ENCODE results near the gene CDK16.

The CDK16 gene

DNA sequence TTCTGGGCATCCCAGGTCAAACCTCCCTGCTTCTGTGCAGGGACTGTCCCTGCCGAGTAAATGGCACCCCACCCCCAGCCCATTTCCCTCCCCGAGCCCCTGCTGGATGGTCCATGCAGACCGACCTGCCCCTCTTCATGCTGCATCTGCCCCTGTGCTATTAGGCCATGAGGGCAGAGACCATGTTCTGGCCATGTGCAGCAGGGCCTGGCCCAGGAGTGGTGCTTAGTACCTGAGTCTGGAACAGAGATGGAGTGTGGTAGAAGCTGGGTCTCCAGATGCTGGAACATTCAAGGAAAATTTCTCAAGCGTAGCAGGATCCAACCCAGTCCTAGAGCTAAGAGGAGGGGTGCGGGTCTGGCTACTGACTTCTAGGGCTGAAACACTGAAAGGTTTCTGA lies 40.1 kb upstream of the CDK16 start:
- FAIRE-seq = no peak
- no peak for DNase-seq (ENCODE audit: insufficient read length, low spot score)
- TF ChIP-seq, protein P1, sequence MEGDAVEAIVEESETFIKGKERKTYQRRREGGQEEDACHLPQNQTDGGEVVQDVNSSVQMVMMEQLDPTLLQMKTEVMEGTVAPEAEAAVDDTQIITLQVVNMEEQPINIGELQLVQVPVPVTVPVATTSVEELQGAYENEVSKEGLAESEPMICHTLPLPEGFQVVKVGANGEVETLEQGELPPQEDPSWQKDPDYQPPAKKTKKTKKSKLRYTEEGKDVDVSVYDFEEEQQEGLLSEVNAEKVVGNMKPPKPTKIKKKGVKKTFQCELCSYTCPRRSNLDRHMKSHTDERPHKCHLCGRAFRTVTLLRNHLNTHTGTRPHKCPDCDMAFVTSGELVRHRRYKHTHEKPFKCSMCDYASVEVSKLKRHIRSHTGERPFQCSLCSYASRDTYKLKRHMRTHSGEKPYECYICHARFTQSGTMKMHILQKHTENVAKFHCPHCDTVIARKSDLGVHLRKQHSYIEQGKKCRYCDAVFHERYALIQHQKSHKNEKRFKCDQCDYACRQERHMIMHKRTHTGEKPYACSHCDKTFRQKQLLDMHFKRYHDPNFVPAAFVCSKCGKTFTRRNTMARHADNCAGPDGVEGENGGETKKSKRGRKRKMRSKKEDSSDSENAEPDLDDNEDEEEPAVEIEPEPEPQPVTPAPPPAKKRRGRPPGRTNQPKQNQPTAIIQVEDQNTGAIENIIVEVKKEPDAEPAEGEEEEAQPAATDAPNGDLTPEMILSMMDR (IDR thresholded peaks at IDR 0.05; ENCODE audit: insufficient read depth, missing control alignments) = no peak

DNA sequence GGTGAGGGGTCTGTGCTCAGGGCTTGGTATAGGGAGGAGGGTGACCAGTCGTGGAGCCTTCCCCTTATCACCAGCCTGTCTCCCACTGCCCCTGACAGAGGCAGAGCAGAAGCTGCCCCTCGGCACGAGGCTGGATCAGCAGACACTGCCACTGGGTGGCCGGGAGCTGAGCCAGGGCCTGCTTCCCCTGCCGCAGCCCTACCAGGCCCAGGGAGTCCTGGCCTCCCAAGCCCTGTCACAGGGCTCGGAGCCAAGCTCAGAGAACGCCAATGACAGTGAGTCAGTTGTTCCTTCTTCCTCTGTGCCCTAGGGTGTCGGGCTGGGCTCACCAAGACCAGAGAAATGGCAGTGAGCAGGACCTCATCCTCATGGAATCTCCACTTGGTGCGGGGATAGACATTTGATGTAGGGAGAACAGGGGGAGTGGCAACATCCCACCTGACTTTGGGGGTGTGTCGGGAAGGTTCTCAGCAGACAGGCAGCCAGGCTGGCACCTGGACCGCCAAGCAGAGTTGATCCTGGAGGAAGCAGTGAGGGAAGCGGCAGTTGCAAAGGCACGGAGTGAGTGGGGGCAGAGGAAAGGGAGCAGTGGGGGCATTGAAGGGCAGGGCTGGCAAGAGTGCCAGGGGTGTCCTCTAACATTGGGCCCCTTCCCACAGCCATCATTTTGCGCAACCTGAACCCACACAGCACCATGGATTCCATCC lies 39.1 kb upstream of the CDK16 start:
- FAIRE-seq (no peak), DNase-seq (ENCODE audit: insufficient read length, low spot score) (no peak)
- TF ChIP-seq, protein P1 (IDR thresholded peaks at IDR 0.05; ENCODE audit: insufficient read depth, missing control alignments) = no peak

DNA sequence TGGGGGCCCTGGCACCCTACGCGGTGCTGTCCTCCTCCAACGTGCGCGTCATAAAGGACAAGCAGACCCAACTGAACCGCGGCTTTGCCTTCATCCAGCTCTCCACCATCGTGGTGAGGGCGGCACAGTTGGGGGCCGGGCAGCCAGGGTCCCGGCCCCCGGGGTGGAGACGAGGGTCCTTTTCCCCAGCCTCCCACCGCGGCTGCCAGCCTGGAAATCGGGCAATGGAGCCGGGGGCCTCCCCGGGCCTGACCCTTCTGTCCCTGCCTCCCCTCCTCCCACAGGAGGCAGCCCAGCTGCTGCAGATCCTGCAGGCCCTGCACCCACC lies 38.6 kb upstream of the CDK16 start:
- TF ChIP-seq, protein P1 (IDR thresholded peaks at IDR 0.05; ENCODE audit: insufficient read depth, missing control alignments) = no peak
- DNase-seq (ENCODE audit: insufficient read length, low spot score) (no peak), FAIRE-seq (no peak)

DNA sequence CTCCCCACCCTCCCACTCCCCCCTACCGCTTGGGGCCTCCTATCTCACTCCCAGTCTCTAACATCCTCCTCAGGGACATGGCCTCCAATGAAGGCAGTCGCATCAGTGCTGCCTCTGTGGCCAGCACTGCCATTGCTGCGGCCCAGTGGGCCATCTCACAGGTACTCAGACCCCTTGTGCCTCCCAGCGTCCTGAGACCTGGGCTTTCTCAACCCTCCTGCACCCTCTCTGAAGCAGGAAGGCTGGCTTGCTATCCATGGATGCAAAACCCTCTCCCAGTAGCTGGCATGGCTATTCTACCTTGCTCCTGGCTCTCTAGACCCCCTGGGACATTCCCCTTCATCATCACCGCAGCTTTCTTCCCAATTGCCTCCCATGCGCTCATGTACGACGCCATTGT lies 38.1 kb upstream of the CDK16 start:
- TF ChIP-seq, protein P1 (IDR thresholded peaks at IDR 0.05; ENCODE audit: insufficient read depth, missing control alignments) = no peak
- DNase-seq (ENCODE audit: insufficient read length, low spot score) (no peak), FAIRE-seq (no peak)

DNA sequence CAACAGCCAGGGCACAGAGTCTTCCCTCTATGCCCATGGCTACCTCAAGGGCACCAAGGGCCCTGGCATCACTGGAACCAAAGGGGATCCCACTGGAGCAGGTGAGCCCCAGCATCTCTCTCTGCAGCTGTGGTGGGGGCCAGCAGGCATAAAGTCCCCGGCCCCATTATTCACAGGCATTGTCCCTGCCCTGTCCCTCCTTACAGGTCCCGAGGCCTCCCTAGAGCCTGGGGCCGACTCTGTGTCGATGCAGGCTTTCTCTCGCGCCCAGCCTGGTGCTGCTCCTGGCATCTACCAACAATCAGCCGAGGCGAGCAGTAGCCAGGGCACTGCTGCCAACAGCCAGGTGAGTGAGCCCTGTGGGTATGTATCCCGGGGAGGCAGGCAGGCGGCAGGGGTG lies 37.2 kb upstream of the CDK16 start:
- DNase-seq (ENCODE audit: insufficient read length, low spot score) = no peak
- no peak for FAIRE-seq
- TF ChIP-seq, protein P1 (IDR thresholded peaks at IDR 0.05; ENCODE audit: insufficient read depth, missing control alignments) = no peak

DNA sequence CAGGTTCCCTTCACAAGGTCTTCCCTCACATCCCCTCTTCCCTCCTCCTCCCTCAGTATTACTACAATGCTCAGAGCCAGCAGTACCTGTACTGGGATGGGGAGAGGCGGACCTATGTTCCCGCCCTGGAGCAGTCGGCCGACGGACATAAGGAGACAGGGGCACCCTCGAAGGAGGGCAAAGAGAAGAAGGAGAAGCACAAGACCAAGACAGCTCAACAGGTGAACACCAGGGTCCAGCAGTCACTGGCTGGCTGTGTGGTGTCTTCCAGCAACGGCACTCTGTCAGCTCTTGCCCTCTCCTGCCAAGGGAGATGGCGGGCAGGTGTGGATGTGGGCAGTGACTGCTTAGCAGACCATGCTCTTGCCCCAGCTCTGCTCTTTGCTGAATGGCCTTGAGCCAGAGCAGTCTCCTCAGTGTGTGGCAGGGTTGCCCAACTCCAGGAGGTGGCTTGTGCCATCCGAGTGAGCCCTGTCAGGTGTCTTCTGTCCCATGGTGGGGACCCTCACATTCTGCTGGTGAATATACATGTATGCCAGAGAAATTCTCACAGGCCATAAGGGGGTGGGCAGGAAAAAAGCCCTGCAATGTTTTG lies 36.3 kb upstream of the CDK16 start:
- TF ChIP-seq, protein P1 (IDR thresholded peaks at IDR 0.05; ENCODE audit: insufficient read depth, missing control alignments) = no peak
- DNase-seq (ENCODE audit: insufficient read length, low spot score) (no peak), FAIRE-seq (no peak)

DNA sequence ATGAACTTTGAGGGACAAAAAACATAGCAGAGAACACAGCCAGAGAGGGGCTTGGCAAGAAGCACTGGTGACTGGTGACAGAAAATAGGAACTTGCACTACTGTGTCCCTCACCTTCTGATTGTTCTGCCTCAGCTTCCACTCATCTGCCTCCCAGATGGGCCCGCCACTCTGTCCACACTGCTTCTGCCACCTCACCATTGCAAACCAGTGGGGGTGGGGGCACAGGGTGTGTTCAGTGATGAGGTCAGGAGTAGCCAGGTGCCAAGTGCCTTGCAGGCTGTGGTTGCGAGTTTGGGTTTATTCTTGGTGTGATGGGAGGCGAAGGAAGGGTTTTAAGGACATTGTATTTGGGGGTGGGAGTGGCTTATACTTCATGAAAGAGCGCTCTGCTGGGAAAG lies 34.0 kb upstream of the CDK16 start:
- DNase-seq (ENCODE audit: insufficient read length, low spot score) (no peak), FAIRE-seq (no peak)
- TF ChIP-seq, protein P1 (IDR thresholded peaks at IDR 0.05; ENCODE audit: insufficient read depth, missing control alignments) = no peak
